ENCODE measurements around the gene USP6NL. TPM values are rescaled to one million over a fixed set of nuclear protein-coding genes. Genes with fewer than 3 reads are reported as not detected.

Gene USP6NL
- total RNA-seq, 1 experiment from 2014 or later: 21.4 TPM

- H3K27ac Mint-ChIP-seq: no peak overlapping the region
- H3K4me3 Mint-ChIP-seq: no peak overlapping the region
- ATAC-seq (no peak), DNase-seq (ENCODE audit: low spot score) (no peak)
- TF ChIP-seq, protein P1, sequence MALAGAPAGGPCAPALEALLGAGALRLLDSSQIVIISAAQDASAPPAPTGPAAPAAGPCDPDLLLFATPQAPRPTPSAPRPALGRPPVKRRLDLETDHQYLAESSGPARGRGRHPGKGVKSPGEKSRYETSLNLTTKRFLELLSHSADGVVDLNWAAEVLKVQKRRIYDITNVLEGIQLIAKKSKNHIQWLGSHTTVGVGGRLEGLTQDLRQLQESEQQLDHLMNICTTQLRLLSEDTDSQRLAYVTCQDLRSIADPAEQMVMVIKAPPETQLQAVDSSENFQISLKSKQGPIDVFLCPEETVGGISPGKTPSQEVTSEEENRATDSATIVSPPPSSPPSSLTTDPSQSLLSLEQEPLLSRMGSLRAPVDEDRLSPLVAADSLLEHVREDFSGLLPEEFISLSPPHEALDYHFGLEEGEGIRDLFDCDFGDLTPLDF (CRISPR knock-in tag; IDR thresholded peaks at IDR 0.05): no peak
- TF ChIP-seq, protein P2, sequence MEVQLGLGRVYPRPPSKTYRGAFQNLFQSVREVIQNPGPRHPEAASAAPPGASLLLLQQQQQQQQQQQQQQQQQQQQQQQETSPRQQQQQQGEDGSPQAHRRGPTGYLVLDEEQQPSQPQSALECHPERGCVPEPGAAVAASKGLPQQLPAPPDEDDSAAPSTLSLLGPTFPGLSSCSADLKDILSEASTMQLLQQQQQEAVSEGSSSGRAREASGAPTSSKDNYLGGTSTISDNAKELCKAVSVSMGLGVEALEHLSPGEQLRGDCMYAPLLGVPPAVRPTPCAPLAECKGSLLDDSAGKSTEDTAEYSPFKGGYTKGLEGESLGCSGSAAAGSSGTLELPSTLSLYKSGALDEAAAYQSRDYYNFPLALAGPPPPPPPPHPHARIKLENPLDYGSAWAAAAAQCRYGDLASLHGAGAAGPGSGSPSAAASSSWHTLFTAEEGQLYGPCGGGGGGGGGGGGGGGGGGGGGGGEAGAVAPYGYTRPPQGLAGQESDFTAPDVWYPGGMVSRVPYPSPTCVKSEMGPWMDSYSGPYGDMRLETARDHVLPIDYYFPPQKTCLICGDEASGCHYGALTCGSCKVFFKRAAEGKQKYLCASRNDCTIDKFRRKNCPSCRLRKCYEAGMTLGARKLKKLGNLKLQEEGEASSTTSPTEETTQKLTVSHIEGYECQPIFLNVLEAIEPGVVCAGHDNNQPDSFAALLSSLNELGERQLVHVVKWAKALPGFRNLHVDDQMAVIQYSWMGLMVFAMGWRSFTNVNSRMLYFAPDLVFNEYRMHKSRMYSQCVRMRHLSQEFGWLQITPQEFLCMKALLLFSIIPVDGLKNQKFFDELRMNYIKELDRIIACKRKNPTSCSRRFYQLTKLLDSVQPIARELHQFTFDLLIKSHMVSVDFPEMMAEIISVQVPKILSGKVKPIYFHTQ (CRISPR knock-in tag; IDR thresholded peaks at IDR 0.05): no peak
- TF ChIP-seq CREM (CRISPR knock-in tag; IDR thresholded peaks at IDR 0.05): no peak
- no peak for TF ChIP-seq RORB (CRISPR knock-in tag; IDR thresholded peaks at IDR 0.05)
- no peak for TF ChIP-seq GTF2I (CRISPR knock-in tag; conservative IDR thresholded peaks at IDR 0.05)
- no peak for TF ChIP-seq ZBTB21 (CRISPR knock-in tag; IDR thresholded peaks at IDR 0.05; ENCODE audit: borderline replicate concordance)
- TF ChIP-seq ZSCAN18 (CRISPR knock-in tag; IDR thresholded peaks at IDR 0.05): no peak
- no peak for TF ChIP-seq OVOL2 (CRISPR knock-in tag; IDR thresholded peaks at IDR 0.05; ENCODE audit: borderline replicate concordance)
- no peak for TF ChIP-seq CBFB (CRISPR knock-in tag; IDR thresholded peaks at IDR 0.05; ENCODE audit: low read depth)
- TF ChIP-seq, protein P3, sequence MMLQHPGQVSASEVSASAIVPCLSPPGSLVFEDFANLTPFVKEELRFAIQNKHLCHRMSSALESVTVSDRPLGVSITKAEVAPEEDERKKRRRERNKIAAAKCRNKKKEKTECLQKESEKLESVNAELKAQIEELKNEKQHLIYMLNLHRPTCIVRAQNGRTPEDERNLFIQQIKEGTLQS (CRISPR knock-in tag; conservative IDR thresholded peaks at IDR 0.05): no peak
- TF ChIP-seq, protein P4, sequence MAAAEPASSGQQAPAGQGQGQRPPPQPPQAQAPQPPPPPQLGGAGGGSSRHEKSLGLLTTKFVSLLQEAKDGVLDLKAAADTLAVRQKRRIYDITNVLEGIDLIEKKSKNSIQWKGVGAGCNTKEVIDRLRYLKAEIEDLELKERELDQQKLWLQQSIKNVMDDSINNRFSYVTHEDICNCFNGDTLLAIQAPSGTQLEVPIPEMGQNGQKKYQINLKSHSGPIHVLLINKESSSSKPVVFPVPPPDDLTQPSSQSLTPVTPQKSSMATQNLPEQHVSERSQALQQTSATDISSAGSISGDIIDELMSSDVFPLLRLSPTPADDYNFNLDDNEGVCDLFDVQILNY (CRISPR knock-in tag; IDR thresholded peaks at IDR 0.05): no peak
- TF ChIP-seq JAZF1 (CRISPR knock-in tag; IDR thresholded peaks at IDR 0.05): no peak
- TF ChIP-seq RELA (CRISPR knock-in tag; IDR thresholded peaks at IDR 0.05; ENCODE audit: borderline replicate concordance): no peak
- TF ChIP-seq, protein P5, sequence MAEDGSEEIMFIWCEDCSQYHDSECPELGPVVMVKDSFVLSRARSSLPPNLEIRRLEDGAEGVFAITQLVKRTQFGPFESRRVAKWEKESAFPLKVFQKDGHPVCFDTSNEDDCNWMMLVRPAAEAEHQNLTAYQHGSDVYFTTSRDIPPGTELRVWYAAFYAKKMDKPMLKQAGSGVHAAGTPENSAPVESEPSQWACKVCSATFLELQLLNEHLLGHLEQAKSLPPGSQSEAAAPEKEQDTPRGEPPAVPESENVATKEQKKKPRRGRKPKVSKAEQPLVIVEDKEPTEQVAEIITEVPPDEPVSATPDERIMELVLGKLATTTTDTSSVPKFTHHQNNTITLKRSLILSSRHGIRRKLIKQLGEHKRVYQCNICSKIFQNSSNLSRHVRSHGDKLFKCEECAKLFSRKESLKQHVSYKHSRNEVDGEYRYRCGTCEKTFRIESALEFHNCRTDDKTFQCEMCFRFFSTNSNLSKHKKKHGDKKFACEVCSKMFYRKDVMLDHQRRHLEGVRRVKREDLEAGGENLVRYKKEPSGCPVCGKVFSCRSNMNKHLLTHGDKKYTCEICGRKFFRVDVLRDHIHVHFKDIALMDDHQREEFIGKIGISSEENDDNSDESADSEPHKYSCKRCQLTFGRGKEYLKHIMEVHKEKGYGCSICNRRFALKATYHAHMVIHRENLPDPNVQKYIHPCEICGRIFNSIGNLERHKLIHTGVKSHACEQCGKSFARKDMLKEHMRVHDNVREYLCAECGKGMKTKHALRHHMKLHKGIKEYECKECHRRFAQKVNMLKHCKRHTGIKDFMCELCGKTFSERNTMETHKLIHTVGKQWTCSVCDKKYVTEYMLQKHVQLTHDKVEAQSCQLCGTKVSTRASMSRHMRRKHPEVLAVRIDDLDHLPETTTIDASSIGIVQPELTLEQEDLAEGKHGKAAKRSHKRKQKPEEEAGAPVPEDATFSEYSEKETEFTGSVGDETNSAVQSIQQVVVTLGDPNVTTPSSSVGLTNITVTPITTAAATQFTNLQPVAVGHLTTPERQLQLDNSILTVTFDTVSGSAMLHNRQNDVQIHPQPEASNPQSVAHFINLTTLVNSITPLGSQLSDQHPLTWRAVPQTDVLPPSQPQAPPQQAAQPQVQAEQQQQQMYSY (CRISPR knock-in tag; IDR thresholded peaks at IDR 0.05): no peak
- H3K4me1 Mint-ChIP-seq: 0 out of 2 replicates have a peak, but pooled peaks cover 5% of the 10 kb centered on the region
- ChIA-PET POLR2A (no interaction called here), CTCF (no interaction called here)
- H3K36me3 Mint-ChIP-seq: peaks cover 41% of the 10 kb centered on the region
- H3K9me3 Mint-ChIP-seq: no peaks in the 10 kb centered on the region
- no peaks in the 10 kb centered on the region for H3K27me3 Mint-ChIP-seq (ENCODE audit: low read depth)
Observed at GRCh38 chr10:11491087-11491486, 120.4 kb downstream of the USP6NL start.

DNA sequence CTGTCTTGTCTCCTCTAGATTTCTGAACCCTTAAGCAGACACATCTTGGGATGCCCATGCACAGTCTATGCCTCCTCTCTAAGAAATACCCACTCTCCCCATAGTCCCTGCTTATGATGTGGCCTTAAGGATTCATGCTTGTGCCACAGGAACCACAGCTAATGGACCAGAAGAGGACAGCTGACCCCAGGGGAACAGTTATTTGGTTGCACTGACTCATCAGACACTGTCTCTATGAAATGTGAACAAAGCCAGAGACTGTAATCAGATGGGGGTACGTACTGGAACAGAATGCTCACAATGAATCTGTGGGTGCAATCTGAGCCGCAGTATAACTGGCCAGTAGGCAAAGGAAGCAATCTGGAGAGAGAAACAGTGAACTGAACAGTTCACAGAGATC lies 121.9 kb downstream of the USP6NL start:
- CTCF ChIA-PET: no interaction called here
- Mint-ChIP-seq H3K27ac (no peak overlapping the region), H3K4me3 (no peak overlapping the region), H3K9me3 (no peaks in the 10 kb centered on the region), H3K27me3 (ENCODE audit: low read depth) (no peaks in the 10 kb centered on the region), H3K36me3 (peaks cover 45% of the 10 kb centered on the region), H3K4me1 (peaks cover under 1% of the 10 kb centered on the region; the same call in 1 of the 2 replicates)
- DNase-seq (ENCODE audit: low spot score) (no peak), ATAC-seq (no peak)
- POLR2A ChIA-PET: no interaction called here
- TF ChIP-seq IRF2 (CRISPR knock-in tag; IDR thresholded peaks at IDR 0.05; ENCODE audit: borderline replicate concordance, low read depth) (no peak), GTF2I (CRISPR knock-in tag; conservative IDR thresholded peaks at IDR 0.05) (no peak), ZNF512 (CRISPR knock-in tag; IDR thresholded peaks at IDR 0.05; ENCODE audit: borderline replicate concordance) (no peak), FOXJ3 (CRISPR knock-in tag; IDR thresholded peaks at IDR 0.05; ENCODE audit: borderline replicate concordance) (no peak), OVOL2 (CRISPR knock-in tag; IDR thresholded peaks at IDR 0.05; ENCODE audit: borderline replicate concordance) (no peak), ZMAT4 (CRISPR knock-in tag; IDR thresholded peaks at IDR 0.05) (no peak), ZNF219 (CRISPR knock-in tag; IDR thresholded peaks at IDR 0.05; ENCODE audit: borderline replicate concordance) (no peak)
